Right kidney (tissue), 1 donor: Measurements from ENCODE around the gene KLF13.

Experiments
- DNase-seq: peaks from one replicate; pipeline ENCODE4 v3.0.0-alpha.2; 2016

The KLF13 gene

DNA sequence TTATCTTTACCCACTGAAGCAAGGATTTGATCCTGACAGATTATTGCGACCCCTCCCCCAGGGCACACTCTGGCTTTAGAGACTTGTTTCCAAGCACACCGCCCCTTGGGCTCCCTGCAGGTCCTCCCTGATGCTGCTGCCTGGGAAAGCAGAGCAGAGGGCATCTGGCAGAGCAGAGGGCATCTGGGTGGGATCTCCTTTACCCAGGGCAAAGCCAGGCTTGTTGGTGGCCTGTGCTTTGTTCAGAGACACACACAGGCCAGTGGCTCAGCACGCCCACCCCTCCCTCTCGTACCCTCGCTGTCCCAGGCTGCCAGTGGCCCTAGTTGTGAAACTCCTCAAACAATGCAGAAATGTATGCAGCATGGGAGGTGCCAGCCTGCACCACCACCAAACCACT is 4.8 kb downstream of the KLF13 start:
- no peak for DNase-seq

DNA sequence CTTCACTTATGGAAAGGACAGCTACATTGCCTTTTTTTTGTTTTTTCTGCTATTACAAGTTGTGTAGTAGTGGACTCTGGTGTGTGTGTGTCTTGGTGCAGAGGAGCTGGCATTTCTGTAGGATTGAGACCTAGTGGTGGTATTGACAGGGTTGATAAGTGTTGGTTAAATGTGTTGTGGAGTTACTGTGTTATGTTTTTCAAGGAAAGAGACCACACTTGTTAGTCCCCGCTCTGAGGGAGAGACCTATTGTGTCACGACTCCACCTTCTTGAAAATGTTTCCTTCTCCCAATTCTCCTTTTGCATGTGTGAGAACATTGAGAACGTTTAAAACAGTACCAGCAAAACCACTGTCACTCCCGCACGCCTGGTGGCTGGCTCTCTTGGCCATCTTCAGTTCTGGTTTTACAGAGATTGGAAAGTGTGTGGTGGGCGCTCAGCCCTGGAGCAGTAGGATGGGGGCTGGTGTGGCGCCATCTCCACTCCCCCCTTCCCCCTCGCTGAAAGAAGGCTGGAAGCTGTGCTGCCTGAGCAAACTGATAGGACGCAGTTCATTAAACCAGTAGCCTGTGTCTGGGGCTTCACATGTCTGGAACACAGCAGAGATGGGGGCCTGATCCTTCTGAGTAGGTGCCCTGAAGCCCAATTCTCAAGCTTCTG is 5.5 kb downstream of the KLF13 start:
- no peak for DNase-seq

DNA sequence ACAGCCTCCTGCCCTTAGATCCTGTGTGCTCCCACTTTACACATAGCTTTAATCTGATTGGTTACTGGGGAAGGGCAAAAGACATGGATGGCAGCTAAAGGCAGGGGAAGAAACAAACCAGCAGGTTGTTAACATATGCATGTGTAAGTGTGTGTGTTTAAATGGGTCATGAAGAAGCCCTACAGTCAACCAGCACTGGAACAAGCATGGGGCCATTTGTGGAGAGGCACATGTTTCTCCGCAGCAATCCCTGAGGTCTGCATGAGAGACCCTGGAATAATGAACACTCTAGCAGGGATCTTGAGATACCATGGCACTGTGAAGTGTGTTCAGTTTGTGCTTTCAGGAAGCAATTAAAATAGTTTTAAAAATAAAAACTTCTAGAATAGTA is 6.0 kb downstream of the KLF13 start:
- DNase-seq: no peak

DNA sequence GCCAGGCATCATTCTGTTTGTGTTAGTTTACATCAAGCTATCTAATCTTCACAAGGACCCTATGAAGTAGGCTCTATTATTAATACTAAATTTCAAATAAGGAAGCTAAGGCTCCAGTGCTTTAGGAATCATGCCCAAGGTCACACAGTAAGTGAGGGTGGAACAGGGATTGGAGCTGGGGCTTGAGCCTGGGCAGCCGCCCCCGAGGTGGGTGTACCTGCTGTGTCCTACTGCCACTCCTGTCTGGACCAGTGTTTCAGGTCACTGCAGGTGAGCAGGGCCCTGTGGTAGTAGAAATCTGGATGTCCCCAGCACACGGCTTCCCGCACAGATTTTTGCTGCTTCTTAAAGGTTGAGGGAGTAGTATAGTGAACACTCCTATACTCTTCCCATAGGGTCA is 6.5 kb downstream of the KLF13 start:
- DNase-seq: no peak

DNA sequence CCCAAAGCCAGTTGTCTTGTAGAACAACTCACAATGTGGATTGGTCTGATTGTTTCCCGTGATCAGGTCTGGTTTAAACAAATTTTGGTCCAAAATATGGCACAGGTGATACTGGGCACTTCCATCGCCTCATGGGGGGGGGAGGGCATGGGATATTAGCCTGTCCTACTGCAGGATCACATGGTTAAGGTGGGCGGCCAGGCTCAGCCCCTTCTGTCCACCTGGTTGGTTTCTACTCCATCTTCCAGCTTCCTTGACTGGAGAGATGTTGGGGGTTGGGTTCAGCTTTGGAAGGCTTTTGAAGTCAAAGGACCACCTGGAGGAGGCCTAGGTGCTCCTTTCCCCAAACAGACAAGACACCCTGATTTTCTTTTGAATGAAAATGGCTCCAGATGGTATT is 7.2 kb downstream of the KLF13 start:
- DNase-seq: no peak

DNA sequence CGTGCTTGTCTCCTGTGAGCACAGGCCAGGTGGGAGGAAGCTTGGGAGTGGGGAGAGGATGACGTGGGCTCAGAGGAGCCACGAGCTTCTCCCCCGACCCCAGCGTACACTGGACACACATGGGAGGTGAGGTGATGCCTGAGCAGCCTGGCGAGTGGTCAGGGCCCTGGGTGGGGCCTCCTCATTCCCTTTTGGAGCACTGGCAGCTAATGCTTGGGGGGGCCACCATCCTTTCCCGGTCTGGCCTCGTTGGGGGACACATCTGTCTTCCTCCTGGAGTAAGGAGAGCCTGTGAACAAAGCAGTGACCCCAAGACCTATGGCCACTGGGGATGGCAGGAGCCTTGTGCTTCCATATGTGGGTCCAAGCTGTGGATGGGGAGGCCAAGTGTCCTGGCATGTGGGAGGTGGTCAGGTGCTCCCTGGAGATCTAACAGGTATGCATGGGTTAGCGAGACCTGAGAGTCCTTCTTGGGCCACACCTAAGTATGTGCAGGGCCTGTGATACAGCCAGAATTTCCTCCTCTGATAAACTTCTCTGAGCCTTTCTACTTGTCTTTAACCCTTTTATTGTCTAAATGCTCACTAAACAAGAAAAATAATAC is 9.5 kb downstream of the KLF13 start:
- no peak for DNase-seq

DNA sequence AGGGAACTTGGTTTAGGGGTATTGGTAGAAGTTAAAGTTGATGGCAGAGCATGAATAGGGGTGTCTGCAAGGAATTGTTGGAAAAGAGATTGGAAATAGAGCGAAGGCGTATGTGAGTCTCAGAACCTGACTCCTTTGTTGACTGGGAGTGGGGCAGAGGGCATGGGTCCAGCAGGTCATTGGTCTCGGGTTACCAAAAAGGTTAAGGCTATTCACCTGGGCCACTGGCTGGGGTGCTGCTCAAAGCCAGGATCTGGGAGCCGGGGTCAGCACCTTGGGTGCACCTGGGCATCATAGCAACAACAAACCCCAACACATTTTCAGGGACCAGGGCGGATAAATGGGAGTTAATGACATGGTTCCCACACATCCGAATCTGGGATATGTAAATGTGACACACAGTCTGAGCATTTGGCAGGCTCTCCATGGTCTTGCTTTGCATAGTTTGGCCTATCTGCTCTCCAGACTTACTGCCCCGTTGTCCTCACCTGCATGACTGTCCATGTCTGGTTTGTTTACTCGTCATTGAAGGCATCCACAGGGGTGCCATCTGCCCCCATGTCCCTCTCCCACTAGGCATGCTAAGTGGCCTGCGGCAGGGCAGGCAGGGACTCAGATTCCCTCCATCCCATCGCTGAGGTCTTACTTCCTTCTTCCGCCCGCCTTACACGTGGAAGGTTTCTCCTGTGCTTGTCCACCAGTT is 10.1 kb downstream of the KLF13 start:
- no peak for DNase-seq

DNA sequence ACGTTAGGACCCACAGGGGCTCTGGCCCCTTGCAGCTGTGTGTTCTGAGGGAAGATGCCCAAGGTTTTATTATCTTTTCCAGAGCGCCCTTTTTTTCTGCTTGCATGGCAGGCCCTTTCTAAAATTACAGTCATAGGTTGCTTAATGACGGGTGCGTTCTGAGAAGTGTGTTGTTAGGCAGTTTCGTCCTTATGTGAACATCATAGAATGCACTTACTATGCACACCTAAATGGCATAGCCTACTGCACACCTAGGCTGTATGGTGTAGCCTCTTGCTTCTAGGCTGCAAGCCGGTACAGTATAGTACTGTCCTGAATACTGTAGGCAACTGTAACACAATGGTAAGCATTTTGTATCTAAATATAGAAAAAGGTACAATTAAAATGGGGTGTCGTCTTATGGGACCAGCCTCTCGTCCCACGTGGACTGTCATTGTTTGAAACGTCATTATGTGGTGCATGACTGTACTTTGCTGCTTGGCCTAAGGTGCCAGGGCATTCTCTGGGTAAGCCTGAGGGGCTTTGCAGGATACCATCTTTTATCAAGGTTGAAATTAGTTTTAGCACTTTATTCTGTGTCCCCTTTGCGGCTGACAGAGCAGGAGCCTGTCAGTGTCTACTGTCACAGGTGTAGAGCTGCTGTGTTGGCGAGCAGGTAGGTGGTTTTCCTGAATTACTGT is 10.9 kb downstream of the KLF13 start:
- no peak for DNase-seq

DNA sequence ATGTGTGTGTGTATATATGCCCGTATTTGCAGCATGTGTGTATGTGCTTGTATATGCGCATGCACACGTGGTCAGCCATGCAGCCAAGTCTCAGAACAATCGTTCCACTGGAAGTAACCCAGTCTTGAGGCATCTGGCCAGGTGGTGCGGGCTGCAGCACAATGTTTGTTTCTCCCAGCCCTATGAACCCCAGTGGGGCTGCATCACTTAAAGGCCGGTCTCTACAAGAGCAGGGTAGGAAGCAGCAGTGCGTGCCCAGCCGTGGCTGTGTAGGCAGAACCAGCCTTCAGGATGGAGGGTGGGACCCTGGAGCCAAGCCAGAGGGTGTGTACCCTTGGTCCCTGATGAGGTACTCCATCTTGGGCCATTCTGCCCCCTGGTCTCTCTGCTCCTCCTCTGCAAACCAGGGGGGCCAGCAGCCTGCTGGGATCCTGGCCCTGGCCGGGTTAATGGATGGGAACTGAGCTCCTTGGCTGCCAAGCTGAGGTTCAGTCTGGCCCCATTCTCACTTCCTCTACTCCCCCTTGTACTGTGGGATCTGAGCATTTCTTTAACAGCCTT is 11.8 kb downstream of the KLF13 start:
- DNase-seq: no peak

DNA sequence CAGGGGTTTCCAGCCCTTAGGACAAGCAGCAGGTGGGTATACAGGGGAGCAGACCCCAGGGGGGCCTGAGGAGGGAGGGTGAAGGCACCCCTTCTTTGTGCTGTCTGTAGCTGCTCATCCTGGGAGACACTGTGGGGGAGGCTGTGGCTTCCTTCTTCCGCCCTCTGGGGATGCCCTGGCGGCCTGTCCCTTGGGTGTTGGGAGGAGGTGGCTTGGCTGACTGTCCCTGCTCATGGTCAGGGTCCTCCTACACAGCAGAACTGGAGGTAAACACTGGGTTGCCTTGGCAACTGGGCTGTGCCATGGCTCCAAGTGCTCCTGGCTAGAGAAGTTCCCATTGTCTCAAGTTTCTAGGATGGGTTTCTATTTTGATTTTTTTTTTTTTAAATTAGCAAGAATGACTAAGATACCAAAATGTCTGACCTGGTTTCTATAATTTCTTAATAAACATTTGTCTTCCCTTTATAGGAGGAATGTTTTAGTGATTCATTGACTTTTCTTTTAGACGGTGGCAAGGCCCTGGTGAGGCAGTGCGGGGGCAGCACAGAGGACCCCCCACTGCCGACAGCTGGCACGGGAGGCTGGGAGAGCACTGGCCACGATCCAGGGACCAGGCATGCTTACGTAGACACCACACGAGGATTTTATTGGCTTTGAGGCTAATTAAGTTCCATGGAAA is 12.4 kb downstream of the KLF13 start:
- DNase-seq: peak; percentile 68

DNA sequence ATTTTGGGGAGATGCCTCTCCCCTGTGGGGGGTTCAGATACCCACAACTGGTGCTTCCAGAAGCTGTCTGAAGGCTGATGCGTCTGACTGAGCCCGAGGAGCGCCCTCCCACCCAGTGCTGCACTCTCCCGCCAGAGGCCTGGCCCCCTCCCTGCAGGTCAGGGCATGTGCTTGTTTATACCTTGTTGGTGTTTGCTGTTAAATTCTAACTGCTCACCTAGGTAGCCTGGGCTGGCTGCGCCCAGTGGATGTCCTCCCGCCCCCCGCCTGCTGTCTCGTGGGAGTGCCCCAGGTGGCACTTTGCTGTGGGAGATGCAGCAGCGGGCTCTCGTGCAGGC is 12.9 kb downstream of the KLF13 start:
- peak; percentile 59 for DNase-seq

DNA sequence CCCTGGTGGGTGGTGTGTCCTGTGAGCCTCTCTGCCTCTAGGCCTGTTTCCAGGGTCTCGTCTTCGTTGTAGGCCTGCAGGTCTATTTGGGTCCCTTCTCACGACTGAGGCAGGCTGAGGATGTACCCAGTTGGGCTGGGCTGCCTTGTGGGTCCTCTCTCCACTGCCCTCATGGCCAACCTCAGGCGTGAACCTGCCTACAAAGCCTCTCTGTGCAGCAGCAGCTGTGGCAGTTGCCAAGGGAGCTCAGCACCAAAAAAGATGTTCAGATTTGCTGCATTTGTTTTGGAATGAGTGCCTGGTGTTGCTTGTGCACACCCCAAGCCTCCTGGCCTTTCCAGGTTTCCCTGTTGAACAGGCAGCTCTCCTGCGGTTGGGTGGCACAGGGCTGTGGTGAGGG is 13.4 kb downstream of the KLF13 start:
- DNase-seq: no peak

DNA sequence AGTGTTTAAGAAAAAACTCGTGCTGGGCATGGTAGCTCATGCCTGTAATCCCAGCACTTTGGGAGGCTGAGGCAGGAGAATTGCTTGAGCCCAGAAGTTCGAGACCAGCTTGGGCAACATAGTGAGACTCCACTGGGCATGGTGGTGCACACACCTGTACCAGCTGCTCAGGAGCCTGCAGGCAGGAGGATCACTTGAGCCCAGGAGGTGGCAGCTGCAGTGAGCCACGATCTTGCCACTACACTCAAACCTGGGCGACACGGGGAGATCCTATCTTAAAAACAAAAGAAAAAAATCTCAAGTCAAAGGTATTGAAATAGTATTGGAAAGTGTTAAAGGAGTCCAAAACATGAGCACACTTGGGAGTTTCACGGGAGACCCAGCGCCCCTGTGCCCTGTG is 14.0 kb downstream of the KLF13 start:
- DNase-seq: no peak

DNA sequence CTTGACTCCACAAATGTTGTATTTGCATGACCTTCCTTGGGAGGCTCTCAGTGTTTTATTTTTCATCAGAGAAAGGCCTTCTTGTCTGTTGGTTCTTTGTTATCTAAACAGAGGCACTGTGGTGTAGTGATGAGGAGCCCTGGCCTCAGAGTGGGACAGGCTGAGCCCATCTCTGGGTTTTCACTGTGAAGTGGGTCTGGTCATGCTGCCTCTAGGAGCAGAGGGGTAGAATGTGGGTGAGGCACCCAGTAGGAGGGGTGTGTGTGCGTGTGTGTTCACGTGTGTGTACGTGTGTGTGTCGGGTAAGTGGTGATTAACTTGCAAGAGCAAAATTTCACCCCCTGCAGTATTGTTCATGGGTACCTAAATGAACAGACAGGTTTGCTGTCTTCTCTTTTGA is 14.4 kb downstream of the KLF13 start:
- DNase-seq: no peak

DNA sequence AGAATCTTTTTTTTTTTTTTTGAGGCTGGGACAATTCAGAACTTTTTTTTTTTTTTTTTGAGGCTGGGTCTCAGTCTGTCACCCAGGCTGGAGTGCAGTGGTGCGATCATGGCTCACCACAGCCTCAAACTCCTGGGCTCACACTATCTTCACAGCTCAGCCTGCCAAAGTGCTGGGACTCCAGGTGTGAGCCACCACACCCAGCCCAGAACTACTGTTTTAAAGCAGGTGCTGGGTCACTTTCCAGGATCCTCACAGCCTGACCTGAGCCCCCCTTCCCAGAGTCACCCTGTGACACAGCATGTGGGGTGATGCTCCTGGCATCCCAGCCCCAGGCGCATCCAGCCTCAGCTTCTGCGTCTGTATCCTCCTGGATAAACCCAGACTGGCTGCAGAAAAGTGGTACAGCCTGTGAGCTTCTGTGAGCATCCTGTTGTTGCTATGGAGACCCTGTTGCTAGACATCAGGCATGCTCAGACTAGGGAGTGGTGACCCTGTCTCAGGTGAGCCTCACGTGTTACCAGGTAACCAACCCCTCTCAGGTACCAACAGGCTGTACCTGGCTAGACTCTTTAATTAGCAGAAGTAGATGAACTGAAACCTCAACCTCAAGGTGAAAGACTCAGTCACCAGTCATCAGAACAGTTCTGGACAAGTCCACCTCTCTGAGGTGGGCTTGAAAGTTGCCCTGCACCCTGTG is 15.0 kb downstream of the KLF13 start:
- no peak for DNase-seq

DNA sequence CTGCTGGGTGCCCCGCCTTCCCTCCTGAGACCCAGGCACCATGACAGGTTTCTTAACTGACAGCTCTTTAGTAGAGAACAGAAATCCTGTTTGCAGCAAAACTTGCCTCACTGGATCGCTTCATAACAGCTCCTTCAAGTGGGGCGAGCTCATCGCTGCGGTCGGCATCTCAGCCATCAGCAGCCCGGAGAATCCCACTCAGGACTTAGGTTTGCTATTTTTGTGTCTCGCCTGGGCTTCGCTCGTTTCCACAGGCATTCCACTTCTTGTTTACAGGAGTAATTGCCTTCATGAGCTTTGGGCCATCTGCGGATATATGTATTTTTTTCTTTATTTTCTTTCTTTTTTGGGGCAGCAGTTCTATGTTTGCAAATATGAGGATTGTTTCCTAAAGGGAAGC is 15.7 kb downstream of the KLF13 start:
- no peak for DNase-seq

DNA sequence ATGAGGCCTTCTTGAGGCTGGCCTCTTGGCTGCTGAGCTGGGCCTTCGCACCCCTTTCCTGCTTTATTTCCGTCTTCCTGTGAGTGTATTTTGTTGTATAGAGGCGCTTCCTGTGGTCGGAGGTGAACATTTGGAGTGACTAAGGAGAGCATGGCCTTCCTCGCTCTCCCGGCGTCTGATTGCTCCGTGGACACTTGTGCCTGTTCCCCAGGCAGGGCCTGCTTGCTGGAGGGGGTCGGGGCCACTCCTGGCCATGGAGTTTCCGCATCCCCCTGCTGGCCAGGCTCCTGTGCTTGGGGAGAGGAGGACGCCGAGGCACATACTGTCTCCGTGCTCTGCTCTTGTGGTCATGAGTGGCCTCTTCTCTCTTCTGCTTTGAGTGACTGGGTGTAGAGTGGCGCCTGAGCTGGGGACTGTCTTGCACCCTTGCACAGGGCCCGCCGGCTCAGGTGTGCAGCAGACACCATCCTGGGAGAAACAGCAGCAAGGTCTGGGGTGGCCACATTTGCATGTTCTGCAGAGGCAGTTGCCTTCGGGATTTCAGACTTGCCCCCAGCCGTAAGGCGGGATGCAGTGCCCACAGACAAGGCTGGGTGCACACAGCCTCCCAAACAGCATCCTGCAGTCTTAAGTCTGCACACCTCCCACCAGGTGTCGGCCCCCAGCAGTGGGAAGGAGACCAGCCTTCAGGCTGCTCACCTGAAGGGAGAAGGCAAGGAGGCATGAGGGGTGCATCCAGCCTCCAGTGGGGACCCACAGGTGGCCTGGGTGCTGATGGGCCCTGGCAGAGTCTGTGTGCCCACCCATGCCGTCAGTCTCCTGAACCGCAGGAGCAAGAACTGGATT is 16.4 kb downstream of the KLF13 start:
- no peak for DNase-seq

DNA sequence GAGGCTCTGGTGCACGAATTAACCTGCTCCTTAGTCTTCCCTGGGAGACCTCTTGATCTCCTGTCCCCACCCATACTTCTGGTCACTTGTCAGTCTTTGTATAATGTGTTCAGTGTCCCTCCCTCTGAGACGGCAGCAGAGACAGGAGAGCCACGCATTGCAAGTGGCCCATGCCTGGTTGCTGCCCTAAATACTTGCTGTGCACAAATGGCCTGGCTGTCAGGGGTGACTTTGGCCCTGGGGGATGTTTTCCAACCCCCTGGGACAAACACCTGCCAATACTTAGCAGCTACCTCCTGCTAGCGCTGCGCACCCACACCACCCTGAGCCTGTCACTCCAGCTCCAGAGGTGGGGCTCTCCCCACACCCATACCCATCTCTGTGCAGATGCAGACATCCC is 17.2 kb downstream of the KLF13 start:
- no peak for DNase-seq

DNA sequence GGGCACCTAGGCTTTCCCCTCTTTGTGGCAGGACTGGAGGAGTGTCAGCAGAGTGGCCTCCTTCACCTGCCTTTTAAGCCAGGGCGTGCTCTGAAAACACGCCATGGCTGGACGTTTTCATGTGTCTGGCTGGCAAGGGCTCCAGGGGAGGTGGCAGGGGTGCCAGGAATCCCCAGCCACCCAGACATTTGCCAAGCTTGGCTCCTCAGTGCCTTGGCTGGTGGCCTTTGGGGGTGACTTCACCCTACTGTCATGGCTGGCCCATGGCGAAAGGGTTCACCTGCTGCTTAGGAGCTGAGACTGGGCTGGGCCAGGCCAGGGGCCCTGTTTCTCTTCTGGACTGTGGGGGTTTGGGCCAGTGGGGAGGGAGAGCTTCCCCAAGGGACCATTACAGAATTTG is 17.6 kb downstream of the KLF13 start:
- DNase-seq: no peak

DNA sequence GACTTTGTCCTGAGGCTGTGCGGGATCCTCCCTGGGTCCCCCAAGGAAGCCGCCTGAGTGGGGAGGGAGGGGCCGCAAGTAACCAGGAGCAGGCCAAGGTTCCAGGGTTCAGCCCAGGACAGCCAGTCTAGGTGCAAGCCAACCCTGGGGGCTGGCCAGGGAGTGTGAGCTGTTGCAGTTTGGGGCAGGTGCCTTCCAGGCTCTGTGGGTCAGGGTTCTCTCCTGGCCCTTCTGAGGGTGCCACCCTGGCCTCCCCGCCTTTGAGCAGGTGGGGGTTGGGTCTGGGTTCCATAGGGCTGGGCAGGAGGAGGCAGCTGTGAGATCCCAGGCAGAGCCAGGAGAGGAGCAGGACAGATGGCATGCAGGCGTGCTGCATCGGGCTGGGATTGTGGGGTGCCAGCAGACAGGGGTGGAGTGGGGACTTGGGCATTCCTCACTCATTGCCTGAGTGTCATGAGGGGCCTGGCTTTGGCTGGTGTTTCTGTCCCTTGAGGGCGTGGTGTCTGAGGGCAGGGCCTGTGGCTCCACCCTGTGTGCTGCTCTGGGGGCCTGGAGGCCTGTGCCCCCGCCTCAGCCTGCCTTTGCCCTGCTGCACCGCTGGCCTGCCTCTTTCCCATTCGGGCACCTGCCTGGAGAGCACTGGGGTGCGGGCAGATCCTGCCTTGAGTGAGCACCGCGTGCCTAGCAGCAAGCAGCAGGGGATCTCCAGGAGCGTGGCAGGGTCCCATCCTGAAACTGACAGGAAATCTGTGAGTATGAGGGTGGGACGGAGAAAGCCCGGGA is 18.4 kb downstream of the KLF13 start:
- no peak for DNase-seq
